HG02970 (cell line): ENCODE data around the gene ZSCAN5B.
"Not testable (repeated sequence)": the region's sequence is repeated elsewhere in the genome, so short reads cannot be mapped to it uniquely, and the experiment has no call there.

Experiments used
- ATAC-seq: cut with Tn5 transposase; IDR thresholded peaks from one replicate; pipeline ENCODE4 v1.9.1; 2021; ENCODE audit warnings: mild to moderate bottlenecking, moderate library complexity, moderate number of reproducible peaks; ENCODE audit not compliant: unreplicated experiment, low FRiP score

ZSCAN5B gene

GRCh38 chr19:56177564-56178243 is 19.9 kb downstream of the ZSCAN5B start:
- no peak for ATAC-seq

GRCh38 chr19:56176881-56177280 is 20.7 kb downstream of the ZSCAN5B start:
- ATAC-seq: no peak

- ATAC-seq: not testable (repeated sequence)
Measured at GRCh38 chr19:56176310-56176709, 21.3 kb downstream of the ZSCAN5B start.

- not testable (repeated sequence) for ATAC-seq
Measured at GRCh38 chr19:56175861-56176307, 21.7 kb downstream of the ZSCAN5B start, which contains the start of gene GALP. TSS of gene GALP (plus strand) at chr19:56176008. CDS start at chr19:56177109, 1,101 bp downstream.

GRCh38 chr19:56174550-56174949 is 23.0 kb downstream of the ZSCAN5B start:
- ATAC-seq: no peak

GRCh38 chr19:56174086-56174485 is 23.5 kb downstream of the ZSCAN5B start:
- no peak for ATAC-seq

GRCh38 chr19:56170261-56170660 is 27.3 kb downstream of the ZSCAN5B start:
- ATAC-seq: no peak

- ATAC-seq: no peak
Measured at GRCh38 chr19:56167064-56167578, 30.5 kb downstream of the ZSCAN5B start.

GRCh38 chr19:56163097-56163496 is 34.5 kb downstream of the ZSCAN5B start:
- no peak for ATAC-seq

- no peak for ATAC-seq
Measured at GRCh38 chr19:56162258-56162657, 35.3 kb downstream of the ZSCAN5B start.

- ATAC-seq: no peak
Measured at GRCh38 chr19:56161534-56161933, 36.0 kb downstream of the ZSCAN5B start.

GRCh38 chr19:56159622-56160271 is 37.8 kb downstream of the ZSCAN5B start:
- no peak for ATAC-seq

GRCh38 chr19:56159009-56159559 is 38.5 kb downstream of the ZSCAN5B start:
- no peak for ATAC-seq

- ATAC-seq: no peak
Measured at GRCh38 chr19:56158170-56158757, 39.3 kb downstream of the ZSCAN5B start.

GRCh38 chr19:56156768-56157167 is 40.8 kb downstream of the ZSCAN5B start:
- no peak for ATAC-seq

GRCh38 chr19:56155124-56155687 is 42.4 kb downstream of the ZSCAN5B start:
- no peak for ATAC-seq

GRCh38 chr19:56153507-56153906 is 44.1 kb downstream of the ZSCAN5B start:
- ATAC-seq: no peak

GRCh38 chr19:56152644-56153043 is 44.9 kb downstream of the ZSCAN5B start:
- no peak for ATAC-seq

- ATAC-seq: no peak
Measured at GRCh38 chr19:56150358-56150757, 47.2 kb downstream of the ZSCAN5B start.

- no peak for ATAC-seq
Measured at GRCh38 chr19:56149656-56150038, 47.9 kb downstream of the ZSCAN5B start.
